M059J (cell line): ENCODE measurements around the gene TLE7. TPM values are rescaled to one million over a fixed set of nuclear protein-coding genes. Genes with fewer than 3 reads are reported as not detected.

Experiments used
- total RNA-seq: library from RNA; depleted of rRNA; stranded (reverse); fragments of >200 nt; shearing (Covaris generic); gene quantifications from 2 replicates; pipeline ENCODE4 v1.2.3, GENCODE V29; 2014; rRNA removed

Gene TLE7
- total RNA-seq, 1 experiment from 2014 or later, result not detected

Other genes starting within 250 kb of the TLE7 start
- 0.07 TPM in 1 of 2 replicates, not detected in the other for gene HYDIN, start 211.3 kb downstream of the TLE7 start, total RNA-seq
- gene CMTR2, start 152.7 kb downstream of the TLE7 start, total RNA-seq, result 21.3 and 33.8 TPM in 2 replicates
- gene CALB2, start 83.3 kb downstream of the TLE7 start, total RNA-seq, result 0.10 TPM in 1 of 2 replicates, not detected in the other
- 9.2 and 10.6 TPM in 2 replicates for gene ZNF23, start 20.2 kb upstream of the TLE7 start, total RNA-seq
- gene ZNF19, start 47.3 kb upstream of the TLE7 start, total RNA-seq, result 2.0 and 5.3 TPM in 2 replicates
- gene CHST4, start 84.4 kb upstream of the TLE7 start, total RNA-seq, result 0.05 TPM in 1 of 2 replicates, not detected in the other
- not detected in 2 replicates for gene TAT, start 135.0 kb upstream of the TLE7 start, total RNA-seq
- not detected in 2 replicates for gene MARVELD3, start 184.1 kb upstream of the TLE7 start, total RNA-seq